ENCODE measurements around the gene CACNA1G. TPM values are rescaled to one million over a fixed set of nuclear protein-coding genes. Genes with fewer than 3 reads are reported as not detected.

CACNA1G gene
- total and polyA plus RNA-seq, 4 donors = under 0.01 to 0.14 (median 0.01) TPM; not detected in 1

DNA sequence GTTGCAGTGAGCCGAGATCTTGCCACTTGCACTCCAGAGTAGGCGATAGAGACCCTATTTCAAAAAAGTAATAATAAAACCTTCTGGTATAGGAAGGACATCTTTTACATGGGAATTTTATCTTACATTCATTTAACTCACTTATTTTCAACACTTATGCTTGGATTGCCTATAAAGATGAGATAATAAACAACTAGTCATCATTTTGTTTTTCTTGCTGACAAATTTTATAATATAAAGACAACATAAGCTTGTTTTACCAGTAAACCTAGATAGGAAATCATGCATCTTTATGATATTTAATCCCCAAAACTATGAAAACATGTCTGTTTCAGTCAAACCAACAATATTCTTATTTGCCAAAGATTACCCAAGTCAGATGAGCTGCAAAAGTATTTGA, 91.1 kb downstream of the CACNA1G start:
- TF ChIP-seq, protein P1, sequence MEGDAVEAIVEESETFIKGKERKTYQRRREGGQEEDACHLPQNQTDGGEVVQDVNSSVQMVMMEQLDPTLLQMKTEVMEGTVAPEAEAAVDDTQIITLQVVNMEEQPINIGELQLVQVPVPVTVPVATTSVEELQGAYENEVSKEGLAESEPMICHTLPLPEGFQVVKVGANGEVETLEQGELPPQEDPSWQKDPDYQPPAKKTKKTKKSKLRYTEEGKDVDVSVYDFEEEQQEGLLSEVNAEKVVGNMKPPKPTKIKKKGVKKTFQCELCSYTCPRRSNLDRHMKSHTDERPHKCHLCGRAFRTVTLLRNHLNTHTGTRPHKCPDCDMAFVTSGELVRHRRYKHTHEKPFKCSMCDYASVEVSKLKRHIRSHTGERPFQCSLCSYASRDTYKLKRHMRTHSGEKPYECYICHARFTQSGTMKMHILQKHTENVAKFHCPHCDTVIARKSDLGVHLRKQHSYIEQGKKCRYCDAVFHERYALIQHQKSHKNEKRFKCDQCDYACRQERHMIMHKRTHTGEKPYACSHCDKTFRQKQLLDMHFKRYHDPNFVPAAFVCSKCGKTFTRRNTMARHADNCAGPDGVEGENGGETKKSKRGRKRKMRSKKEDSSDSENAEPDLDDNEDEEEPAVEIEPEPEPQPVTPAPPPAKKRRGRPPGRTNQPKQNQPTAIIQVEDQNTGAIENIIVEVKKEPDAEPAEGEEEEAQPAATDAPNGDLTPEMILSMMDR (IDR thresholded peaks at IDR 0.05; ENCODE audit: low read depth, low read length, missing input control) = no peak
- TF ChIP-seq YY1 (IDR thresholded peaks at IDR 0.05) (no peak), FOXA1 (IDR thresholded peaks at IDR 0.05) (no peak), GABPA (IDR thresholded peaks at IDR 0.05 in 1 of 2, conservative IDR thresholded peaks at IDR 0.05 in 1 of 2) (no peak), TAF1 (conservative IDR thresholded peaks at IDR 0.05) (no peak), EGR1 (IDR thresholded peaks at IDR 0.05; ENCODE audit: low read depth in 2 of 2) (no peak), HNF4G (IDR thresholded peaks at IDR 0.05) (no peak), HNF4A (conservative IDR thresholded peaks at IDR 0.05) (no peak), SP1 (IDR thresholded peaks at IDR 0.05) (no peak)
- TF ChIP-seq, protein P2, sequence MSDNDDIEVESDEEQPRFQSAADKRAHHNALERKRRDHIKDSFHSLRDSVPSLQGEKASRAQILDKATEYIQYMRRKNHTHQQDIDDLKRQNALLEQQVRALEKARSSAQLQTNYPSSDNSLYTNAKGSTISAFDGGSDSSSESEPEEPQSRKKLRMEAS (IDR thresholded peaks at IDR 0.05) = no peak
- 94% methylated on average over 2 of the region's 2 CpGs for WGBS
- no peak overlapping the region for H3K4me3 ChIP-seq (ENCODE audit: low read depth in 1 of 3, low read length in 3 of 3)

DNA sequence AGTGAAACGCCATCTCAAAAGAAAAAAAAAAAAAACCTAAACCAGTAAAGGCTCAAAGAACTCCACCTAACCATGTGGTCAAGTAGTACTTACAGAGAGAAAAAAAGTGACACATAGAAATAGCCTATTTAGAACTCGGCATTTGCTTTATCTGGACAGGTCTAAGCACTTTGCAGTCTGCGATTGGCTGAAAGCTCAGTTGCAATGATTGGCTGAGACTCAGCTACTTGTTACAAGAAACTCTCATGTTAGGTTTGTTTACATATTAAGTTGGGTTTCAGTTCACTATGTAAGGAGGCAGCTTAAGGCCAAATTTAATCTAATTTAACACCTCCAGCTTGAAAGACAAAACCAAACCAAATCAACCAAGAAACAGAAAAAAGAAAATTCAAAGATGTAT, 93.2 kb downstream of the CACNA1G start:
- Histone ChIP-seq H3K9me3 (ENCODE audit: control insufficient read depth in 4 of 4, low read length in 3 of 4) (no peaks in the 10 kb centered on the region), H3K36me3 (ENCODE audit: control insufficient read depth in 4 of 4, insufficient read depth in 3 of 4, low read depth in 1 of 4, low read length in 3 of 4) (peaks cover 0 to 6% (median under 1%) of the 10 kb centered on the region in 4 donors), H3K4me3 (ENCODE audit: low read depth in 1 of 3, low read length in 3 of 3) (no peak overlapping the region), H3K9ac (ENCODE audit: low read depth in 1 of 2, low read length in 2 of 2) (no peak overlapping the region), H3K4me1 (ENCODE audit: control insufficient read depth in 4 of 4, insufficient read depth in 4 of 4, low read length in 3 of 4) (peaks cover 3 to 11% (median 9%) of the 10 kb centered on the region in 4 donors), H3K27me3 (ENCODE audit: control insufficient read depth in 4 of 4, insufficient read depth in 4 of 4, low read length in 3 of 4) (no peaks in the 10 kb centered on the region), H3K27ac (ENCODE audit: low read depth in 1 of 2, low read length in 2 of 2) (no peak overlapping the region)
- DNase-seq (ENCODE audit: low spot score) = no peak
- 92% methylated on average over 3 of the region's 3 CpGs for WGBS
- TF ChIP-seq, protein P3, sequence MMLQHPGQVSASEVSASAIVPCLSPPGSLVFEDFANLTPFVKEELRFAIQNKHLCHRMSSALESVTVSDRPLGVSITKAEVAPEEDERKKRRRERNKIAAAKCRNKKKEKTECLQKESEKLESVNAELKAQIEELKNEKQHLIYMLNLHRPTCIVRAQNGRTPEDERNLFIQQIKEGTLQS (IDR thresholded peaks at IDR 0.05) = no peak
- TF ChIP-seq FOXA2 (IDR thresholded peaks at IDR 0.05) = no peak
- TF ChIP-seq FOXA1 (IDR thresholded peaks at IDR 0.05) = no peak

More for the DNA sequence above, 91.1 kb downstream of the CACNA1G start:
- H3K27ac ChIP-seq (ENCODE audit: low read depth in 1 of 2, low read length in 2 of 2) = no peak overlapping the region
- no peak overlapping the region for H3K9ac ChIP-seq (ENCODE audit: low read depth in 1 of 2, low read length in 2 of 2)
- peaks cover 0 to 4% (median 1%) of the 10 kb centered on the region in 4 donors for H3K36me3 ChIP-seq (ENCODE audit: control insufficient read depth in 4 of 4, insufficient read depth in 3 of 4, low read depth in 1 of 4, low read length in 3 of 4)
- H3K9me3 ChIP-seq (ENCODE audit: control insufficient read depth in 4 of 4, low read length in 3 of 4) = no peaks in the 10 kb centered on the region
- H3K27me3 ChIP-seq (ENCODE audit: control insufficient read depth in 4 of 4, insufficient read depth in 4 of 4, low read length in 3 of 4) = no peaks in the 10 kb centered on the region
- H3K4me1 ChIP-seq (ENCODE audit: control insufficient read depth in 4 of 4, insufficient read depth in 4 of 4, low read length in 3 of 4) = peaks cover 2 to 5% (median 5%) of the 10 kb centered on the region in 4 donors
- DNase-seq (ENCODE audit: low spot score) = no peak

DNA sequence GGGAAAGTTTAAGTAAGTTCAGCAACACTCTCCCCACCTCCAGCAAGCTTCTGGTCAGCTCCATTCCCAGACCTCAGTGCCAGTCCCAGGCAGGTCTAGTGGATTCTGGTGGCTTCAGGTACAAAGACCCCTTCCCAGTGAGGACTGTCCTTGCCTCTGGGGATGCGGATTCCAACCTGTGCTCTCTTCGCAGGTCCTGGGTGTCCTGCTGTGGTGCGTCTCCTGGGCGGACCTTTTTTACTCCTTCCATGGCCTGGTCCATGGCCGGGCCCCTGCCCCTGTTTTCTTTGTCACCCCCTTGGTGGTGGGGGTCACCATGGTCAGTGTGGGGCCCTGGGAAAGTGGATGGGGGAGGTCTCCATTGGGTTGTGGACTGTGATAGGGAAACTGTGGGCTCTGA, 96.0 kb downstream of the CACNA1G start:
- Histone ChIP-seq H3K4me3 (ENCODE audit: low read depth in 1 of 3, low read length in 3 of 3) (no peak overlapping the region), H3K36me3 (ENCODE audit: control insufficient read depth in 4 of 4, insufficient read depth in 3 of 4, low read depth in 1 of 4, low read length in 3 of 4) (peaks cover 0 to 6% (median under 1%) of the 10 kb centered on the region in 4 donors), H3K27me3 (ENCODE audit: control insufficient read depth in 4 of 4, insufficient read depth in 4 of 4, low read length in 3 of 4) (no peaks in the 10 kb centered on the region), H3K9me3 (ENCODE audit: control insufficient read depth in 4 of 4, low read length in 3 of 4) (no peaks in the 10 kb centered on the region), H3K4me1 (ENCODE audit: control insufficient read depth in 4 of 4, insufficient read depth in 4 of 4, low read length in 3 of 4) (peaks cover 15 to 38% (median 26%) of the 10 kb centered on the region in 4 donors), H3K27ac (ENCODE audit: low read depth in 1 of 2, low read length in 2 of 2) (no peak overlapping the region), H3K9ac (ENCODE audit: low read depth in 1 of 2, low read length in 2 of 2) (no peak overlapping the region)
- 97% methylated on average over 5 of the region's 5 CpGs for WGBS
- TF ChIP-seq FOXA1 (IDR thresholded peaks at IDR 0.05) = no peak
- TF ChIP-seq, protein P4, sequence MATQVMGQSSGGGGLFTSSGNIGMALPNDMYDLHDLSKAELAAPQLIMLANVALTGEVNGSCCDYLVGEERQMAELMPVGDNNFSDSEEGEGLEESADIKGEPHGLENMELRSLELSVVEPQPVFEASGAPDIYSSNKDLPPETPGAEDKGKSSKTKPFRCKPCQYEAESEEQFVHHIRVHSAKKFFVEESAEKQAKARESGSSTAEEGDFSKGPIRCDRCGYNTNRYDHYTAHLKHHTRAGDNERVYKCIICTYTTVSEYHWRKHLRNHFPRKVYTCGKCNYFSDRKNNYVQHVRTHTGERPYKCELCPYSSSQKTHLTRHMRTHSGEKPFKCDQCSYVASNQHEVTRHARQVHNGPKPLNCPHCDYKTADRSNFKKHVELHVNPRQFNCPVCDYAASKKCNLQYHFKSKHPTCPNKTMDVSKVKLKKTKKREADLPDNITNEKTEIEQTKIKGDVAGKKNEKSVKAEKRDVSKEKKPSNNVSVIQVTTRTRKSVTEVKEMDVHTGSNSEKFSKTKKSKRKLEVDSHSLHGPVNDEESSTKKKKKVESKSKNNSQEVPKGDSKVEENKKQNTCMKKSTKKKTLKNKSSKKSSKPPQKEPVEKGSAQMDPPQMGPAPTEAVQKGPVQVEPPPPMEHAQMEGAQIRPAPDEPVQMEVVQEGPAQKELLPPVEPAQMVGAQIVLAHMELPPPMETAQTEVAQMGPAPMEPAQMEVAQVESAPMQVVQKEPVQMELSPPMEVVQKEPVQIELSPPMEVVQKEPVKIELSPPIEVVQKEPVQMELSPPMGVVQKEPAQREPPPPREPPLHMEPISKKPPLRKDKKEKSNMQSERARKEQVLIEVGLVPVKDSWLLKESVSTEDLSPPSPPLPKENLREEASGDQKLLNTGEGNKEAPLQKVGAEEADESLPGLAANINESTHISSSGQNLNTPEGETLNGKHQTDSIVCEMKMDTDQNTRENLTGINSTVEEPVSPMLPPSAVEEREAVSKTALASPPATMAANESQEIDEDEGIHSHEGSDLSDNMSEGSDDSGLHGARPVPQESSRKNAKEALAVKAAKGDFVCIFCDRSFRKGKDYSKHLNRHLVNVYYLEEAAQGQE (IDR thresholded peaks at IDR 0.05) = no peak
- no peak for TF ChIP-seq GABPA (IDR thresholded peaks at IDR 0.05 in 1 of 2, conservative IDR thresholded peaks at IDR 0.05 in 1 of 2)
- no peak for TF ChIP-seq HNF4G (IDR thresholded peaks at IDR 0.05)
- no peak for TF ChIP-seq YY1 (IDR thresholded peaks at IDR 0.05)
- TF ChIP-seq, protein P5, sequence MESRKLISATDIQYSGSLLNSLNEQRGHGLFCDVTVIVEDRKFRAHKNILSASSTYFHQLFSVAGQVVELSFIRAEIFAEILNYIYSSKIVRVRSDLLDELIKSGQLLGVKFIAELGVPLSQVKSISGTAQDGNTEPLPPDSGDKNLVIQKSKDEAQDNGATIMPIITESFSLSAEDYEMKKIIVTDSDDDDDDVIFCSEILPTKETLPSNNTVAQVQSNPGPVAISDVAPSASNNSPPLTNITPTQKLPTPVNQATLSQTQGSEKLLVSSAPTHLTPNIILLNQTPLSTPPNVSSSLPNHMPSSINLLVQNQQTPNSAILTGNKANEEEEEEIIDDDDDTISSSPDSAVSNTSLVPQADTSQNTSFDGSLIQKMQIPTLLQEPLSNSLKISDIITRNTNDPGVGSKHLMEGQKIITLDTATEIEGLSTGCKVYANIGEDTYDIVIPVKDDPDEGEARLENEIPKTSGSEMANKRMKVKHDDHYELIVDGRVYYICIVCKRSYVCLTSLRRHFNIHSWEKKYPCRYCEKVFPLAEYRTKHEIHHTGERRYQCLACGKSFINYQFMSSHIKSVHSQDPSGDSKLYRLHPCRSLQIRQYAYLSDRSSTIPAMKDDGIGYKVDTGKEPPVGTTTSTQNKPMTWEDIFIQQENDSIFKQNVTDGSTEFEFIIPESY (IDR thresholded peaks at IDR 0.05) = no peak
- TF ChIP-seq, protein P2 (IDR thresholded peaks at IDR 0.05) = no peak
- no peak for TF ChIP-seq EGR1 (IDR thresholded peaks at IDR 0.05; ENCODE audit: low read depth in 2 of 2)
- TF ChIP-seq JUND (IDR thresholded peaks at IDR 0.05) = no peak
- TF ChIP-seq TAF1 (conservative IDR thresholded peaks at IDR 0.05) = no peak
- TF ChIP-seq RXRA (IDR thresholded peaks at IDR 0.05) = no peak
- no peak for TF ChIP-seq RAD21 (IDR thresholded peaks at IDR 0.05)
- TF ChIP-seq HNF4A (conservative IDR thresholded peaks at IDR 0.05) = no peak
- TF ChIP-seq FOXA2 (IDR thresholded peaks at IDR 0.05) = no peak
- no peak for TF ChIP-seq SP1 (IDR thresholded peaks at IDR 0.05)
- TF ChIP-seq, protein P3 (IDR thresholded peaks at IDR 0.05) = no peak
- TF ChIP-seq NR2F2 (IDR thresholded peaks at IDR 0.05) = no peak
- no peak for DNase-seq (ENCODE audit: low spot score)

Measured in liver (tissue), 9 donors.